ENCODE data around the gene FAM177A1. TPM values are rescaled to one million over a fixed set of nuclear protein-coding genes. Genes with fewer than 3 reads are reported as not detected.

FAM177A1 gene
- total and polyA plus RNA-seq, 4 experiments from 2014 or later = 35.2 to 60.0 (median 44.2) TPM

GRCh38 chr14:35044939-35045797 lies 904 bp upstream of the FAM177A1 start:
- CTCF ChIA-PET (ENCODE audit: partially characterized antibody) = interaction anchor here (1.0 to 2.3 kb wide), 6 partner anchors 64 to 372 kb away, joined by 3 to 7 read pairs (median 5); partner anchors contain the start of gene NFKBIA
- peaks cover 0 to 2% (median 0%) of the 10 kb centered on the region in 8 donors for H3K9me3 Mint-ChIP-seq
- intact Hi-C loops (cut with micrococcal nuclease) = no loop called here
- peak overlapping the region; percentile 50 to 53 for H3K4me3 ChIP-seq (ENCODE audit: low read length in 2 of 2)
- H3K36me3 Mint-ChIP-seq = peaks cover 5 to 22% of the 10 kb centered on the region in 2 donors
- H3K9me3 ChIP-seq (ENCODE audit: control insufficient read depth in 1 of 2, low read length in 2 of 2) = no peaks in the 10 kb centered on the region
- DNase-seq = peak in 1 of 5 donors; percentile 3
- peaks cover 19 to 38% (median 29%) of the 10 kb centered on the region in 4 donors for H3K4me1 Mint-ChIP-seq
- peak overlapping the region; percentile 84 to 100 (median 92) for H3K4me3 Mint-ChIP-seq
- H3K4me1 ChIP-seq (ENCODE audit: insufficient read depth, low read length) = peaks cover 24% of the 10 kb centered on the region
- POLR2A ChIA-PET (ENCODE audit: partially characterized antibody) = interaction anchor here (0.6 to 3.5 kb wide), 20 partner anchors 14 to 781 kb away, joined by 3 to 91 read pairs (median 6); partner anchors contain the start of genes BAZ1A, BRMS1L, NFKBIA and PPP2R3C
- H3K27me3 Mint-ChIP-seq = no peaks in the 10 kb centered on the region
- H3K27ac Mint-ChIP-seq = peak overlapping the region; percentile 95 to 100 (median 99)
- H3K27ac ChIP-seq (ENCODE audit: low read depth, low read length) = peak overlapping the region; percentile 98
- no peaks in the 10 kb centered on the region for H3K27me3 ChIP-seq (ENCODE audit: insufficient read depth, low read length)
- H3K36me3 ChIP-seq (ENCODE audit: insufficient read depth, low read length) = no peaks in the 10 kb centered on the region

DNA sequence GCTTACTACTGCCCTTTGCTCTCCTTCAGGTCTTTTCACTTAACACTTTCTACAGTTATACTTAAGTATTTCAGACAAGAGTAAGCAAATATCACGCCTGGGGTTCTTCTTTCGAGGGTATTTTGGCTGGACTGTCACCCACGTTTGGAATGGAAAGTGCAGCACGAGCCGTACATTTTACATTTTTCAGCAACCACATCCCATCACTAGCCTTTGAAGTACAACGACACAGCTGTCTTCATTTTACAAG lies 349 bp upstream of the FAM177A1 start:
- Mint-ChIP-seq H3K36me3 (peaks cover 5 to 26% of the 10 kb centered on the region in 2 donors), H3K27ac (peak overlapping the region; percentile 95 to 100 (median 99)), H3K27me3 (no peaks in the 10 kb centered on the region), H3K4me3 (peak overlapping the region; percentile 84 to 100 (median 92)), H3K4me1 (peaks cover 19 to 38% (median 30%) of the 10 kb centered on the region in 4 donors), H3K9me3 (peaks cover 0 to 2% (median 0%) of the 10 kb centered on the region in 8 donors)
- peaks cover 24% of the 10 kb centered on the region for H3K4me1 ChIP-seq (ENCODE audit: insufficient read depth, low read length)
- H3K27me3 ChIP-seq (ENCODE audit: insufficient read depth, low read length) = no peaks in the 10 kb centered on the region
- no peaks in the 10 kb centered on the region for H3K9me3 ChIP-seq (ENCODE audit: control insufficient read depth in 1 of 2, low read length in 2 of 2)
- no peak for DNase-seq
- POLR2A ChIA-PET (ENCODE audit: partially characterized antibody) = interaction anchor here (0.6 to 3.5 kb wide), 24 partner anchors 9 to 781 kb away, joined by 3 to 91 read pairs (median 4); partner anchors contain the start of genes BAZ1A, BRMS1L, NFKBIA and PPP2R3C
- intact Hi-C loops (cut with micrococcal nuclease) = loop anchor here (1.0 to 2.0 kb wide), 8 partner anchors 63 to 764 kb away; partner anchors contain the start of genes NFKBIA, PRORP, PSMA6 and RALGAPA1
- CTCF ChIA-PET (ENCODE audit: partially characterized antibody) = interaction anchor here (1.0 to 2.3 kb wide), 6 partner anchors 65 to 373 kb away, joined by 3 to 7 read pairs (median 5); partner anchors contain the start of gene NFKBIA
- no peaks in the 10 kb centered on the region for H3K36me3 ChIP-seq (ENCODE audit: insufficient read depth, low read length)
- H3K27ac ChIP-seq (ENCODE audit: low read depth, low read length) = peak overlapping the region; percentile 98
- H3K4me3 ChIP-seq (ENCODE audit: low read length in 2 of 2) = peak overlapping the region; percentile 50 to 53

- POLR2A ChIA-PET (ENCODE audit: partially characterized antibody) = interaction anchor here (0.7 to 3.5 kb wide), 21 partner anchors 10 to 510 kb away, joined by 3 to 91 read pairs (median 5); partner anchors contain the start of genes BAZ1A, NFKBIA, PPP2R3C and PRORP
- H3K36me3 ChIP-seq (ENCODE audit: insufficient read depth, low read length) = no peaks in the 10 kb centered on the region
- H3K27me3 ChIP-seq (ENCODE audit: insufficient read depth, low read length) = no peaks in the 10 kb centered on the region
- peak overlapping the region; percentile 95 to 100 (median 98) for H3K27ac Mint-ChIP-seq
- H3K27ac ChIP-seq (ENCODE audit: low read depth, low read length) = peak overlapping the region; percentile 98
- H3K4me1 ChIP-seq (ENCODE audit: insufficient read depth, low read length) = peaks cover 24% of the 10 kb centered on the region
- peaks cover 19 to 38% (median 32%) of the 10 kb centered on the region in 4 donors for H3K4me1 Mint-ChIP-seq
- peak overlapping the region; percentile 76 to 92 for H3K4me3 ChIP-seq (ENCODE audit: low read length in 2 of 2)
- H3K9me3 Mint-ChIP-seq = peaks cover 0 to 2% (median 0%) of the 10 kb centered on the region in 8 donors
- H3K27me3 Mint-ChIP-seq = no peaks in the 10 kb centered on the region
- peak overlapping the region; percentile 87 to 98 (median 96) for H3K4me3 Mint-ChIP-seq
- DNase-seq = peak in 3 of 5 donors; percentile 53 to 70 (median 60)
- intact Hi-C loops (cut with micrococcal nuclease) = loop anchor here (1.0 to 2.0 kb wide), 8 partner anchors 65 to 762 kb away; partner anchors contain the start of genes NFKBIA, PRORP, PSMA6 and RALGAPA1
- H3K36me3 Mint-ChIP-seq = peaks cover 9 to 31% of the 10 kb centered on the region in 2 donors
- H3K9me3 ChIP-seq (ENCODE audit: control insufficient read depth in 1 of 2, low read length in 2 of 2) = no peaks in the 10 kb centered on the region
- CTCF ChIA-PET (ENCODE audit: partially characterized antibody) = interaction anchor here (1.0 to 2.3 kb wide), 6 partner anchors 18 to 374 kb away, joined by 3 to 7 read pairs (median 5); partner anchors contain the start of gene NFKBIA
Measured at GRCh38 chr14:35046751-35047536, 872 bp downstream of the FAM177A1 start.

GRCh38 chr14:35047976-35048513 lies 2.0 kb downstream of the FAM177A1 start:
- POLR2A ChIA-PET (ENCODE audit: partially characterized antibody) = interaction anchor here (3.1 to 3.5 kb wide), 3 partner anchors 66 to 355 kb away, joined by 58 to 91 read pairs (median 58); partner anchors contain the start of genes NFKBIA, PPP2R3C, PRORP and SRP54
- H3K4me1 Mint-ChIP-seq = peaks cover 19 to 38% (median 32%) of the 10 kb centered on the region in 4 donors
- Histone ChIP-seq H3K27ac (ENCODE audit: low read depth, low read length) (no peak overlapping the region), H3K4me3 (ENCODE audit: low read length in 2 of 2) (no peak overlapping the region), H3K4me1 (ENCODE audit: insufficient read depth, low read length) (peaks cover 24% of the 10 kb centered on the region), H3K27me3 (ENCODE audit: insufficient read depth, low read length) (no peaks in the 10 kb centered on the region), H3K9me3 (ENCODE audit: control insufficient read depth in 1 of 2, low read length in 2 of 2) (no peaks in the 10 kb centered on the region), H3K36me3 (ENCODE audit: insufficient read depth, low read length) (no peaks in the 10 kb centered on the region)
- H3K36me3 Mint-ChIP-seq = peaks cover 10 to 37% of the 10 kb centered on the region in 2 donors
- H3K4me3 Mint-ChIP-seq = peak overlapping the region; percentile 87 to 98 (median 96)
- H3K27me3 Mint-ChIP-seq = no peaks in the 10 kb centered on the region
- H3K9me3 Mint-ChIP-seq = peaks cover 0 to 2% (median 0%) of the 10 kb centered on the region in 8 donors
- intact Hi-C loops (cut with micrococcal nuclease) = loop anchor here (2.0 kb wide), 2 partner anchors 117 to 419 kb away; no protein-coding TSS in a partner anchor
- DNase-seq = no peak
- peak overlapping the region; percentile 83 to 100 (median 95) for H3K27ac Mint-ChIP-seq
- CTCF ChIA-PET (ENCODE audit: partially characterized antibody) = interaction anchor here (1.0 kb wide), 1 partner anchor 17 kb away, joined by 5 read pairs; no protein-coding TSS in a partner anchor

DNA sequence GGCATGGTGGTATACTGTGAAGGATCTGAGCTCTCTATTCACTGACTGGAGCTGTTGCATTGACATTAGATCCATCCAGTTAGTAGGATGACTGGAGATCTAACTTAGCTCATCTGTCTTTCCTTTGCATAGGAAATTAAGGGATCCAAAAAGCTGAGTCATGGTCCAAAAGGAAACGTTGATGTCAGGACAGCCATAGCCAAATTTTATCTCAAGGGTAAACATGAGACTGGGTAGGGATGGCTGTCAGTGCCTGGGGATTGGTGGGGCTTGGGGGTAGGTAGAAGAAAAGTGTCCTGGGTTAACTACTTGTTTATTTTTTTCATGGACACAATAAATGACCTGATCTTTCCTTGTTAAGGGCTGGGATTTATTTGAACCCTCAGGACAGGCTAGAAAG lies 4.6 kb downstream of the FAM177A1 start:
- peaks cover 0 to 2% (median 0%) of the 10 kb centered on the region in 8 donors for H3K9me3 Mint-ChIP-seq
- intact Hi-C loops (cut with micrococcal nuclease) = no loop called here
- H3K4me3 Mint-ChIP-seq = no peak overlapping the region
- peaks cover 13 to 43% of the 10 kb centered on the region in 2 donors for H3K36me3 Mint-ChIP-seq
- H3K27ac Mint-ChIP-seq = peak overlapping the region in 1 of 7 donors; percentile 55
- Histone ChIP-seq H3K27me3 (ENCODE audit: insufficient read depth, low read length) (no peaks in the 10 kb centered on the region), H3K9me3 (ENCODE audit: control insufficient read depth in 1 of 2, low read length in 2 of 2) (no peaks in the 10 kb centered on the region), H3K4me3 (ENCODE audit: low read length in 2 of 2) (no peak overlapping the region), H3K4me1 (ENCODE audit: insufficient read depth, low read length) (peaks cover 16% of the 10 kb centered on the region), H3K27ac (ENCODE audit: low read depth, low read length) (no peak overlapping the region), H3K36me3 (ENCODE audit: insufficient read depth, low read length) (no peaks in the 10 kb centered on the region)
- POLR2A ChIA-PET (ENCODE audit: partially characterized antibody) = interaction anchor here (0.6 to 1.5 kb wide), 2 partner anchors 71 to 76 kb away, joined by 3 to 6 read pairs; partner anchors contain the start of genes PPP2R3C and PRORP
- peaks cover 11 to 26% (median 23%) of the 10 kb centered on the region in 4 donors for H3K4me1 Mint-ChIP-seq
- H3K27me3 Mint-ChIP-seq = no peaks in the 10 kb centered on the region
- DNase-seq = no peak
- CTCF ChIA-PET (ENCODE audit: partially characterized antibody) = interaction anchor here (1.1 kb wide), 1 partner anchor 69 kb away, joined by 3 read pairs; no protein-coding TSS in a partner anchor

DNA sequence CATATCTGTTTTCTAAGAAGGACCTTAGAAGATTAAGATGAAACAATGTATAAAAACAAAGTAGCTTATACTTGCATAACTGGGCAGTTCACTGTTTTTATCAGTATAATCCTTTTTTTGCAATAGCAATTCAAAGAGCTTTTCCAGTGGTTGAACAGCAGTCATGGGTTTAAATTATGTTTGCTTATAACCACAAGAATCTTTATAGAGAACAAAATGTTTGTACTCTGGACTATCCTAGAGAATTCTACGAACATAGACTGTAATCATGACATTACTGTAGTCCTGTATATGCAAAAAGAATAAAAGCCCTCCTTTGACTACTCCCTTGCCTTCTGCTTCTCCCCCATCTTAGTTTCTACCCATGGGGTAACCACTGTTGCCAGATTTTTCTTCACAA lies 5.7 kb downstream of the FAM177A1 start:
- ChIA-PET POLR2A (ENCODE audit: partially characterized antibody) (no interaction called here), CTCF (ENCODE audit: partially characterized antibody) (interaction anchor here (0.6 kb wide), 1 partner anchor 50 kb away, joined by 3 read pairs; no protein-coding TSS in a partner anchor)
- intact Hi-C loops (cut with micrococcal nuclease) = no loop called here
- H3K9me3 Mint-ChIP-seq = no peaks in the 10 kb centered on the region
- peaks cover 15% of the 10 kb centered on the region for H3K4me1 ChIP-seq (ENCODE audit: insufficient read depth, low read length)
- no peaks in the 10 kb centered on the region for H3K27me3 Mint-ChIP-seq
- H3K4me3 Mint-ChIP-seq = no peak overlapping the region
- no peaks in the 10 kb centered on the region for H3K9me3 ChIP-seq (ENCODE audit: control insufficient read depth in 1 of 2, low read length in 2 of 2)
- H3K4me3 ChIP-seq (ENCODE audit: low read length in 2 of 2) = no peak overlapping the region
- H3K27ac ChIP-seq (ENCODE audit: low read depth, low read length) = no peak overlapping the region
- H3K27me3 ChIP-seq (ENCODE audit: insufficient read depth, low read length) = no peaks in the 10 kb centered on the region
- no peak for DNase-seq
- peaks cover 11 to 26% (median 22%) of the 10 kb centered on the region in 4 donors for H3K4me1 Mint-ChIP-seq
- peaks cover 4% of the 10 kb centered on the region for H3K36me3 ChIP-seq (ENCODE audit: insufficient read depth, low read length)
- peaks cover 17 to 41% of the 10 kb centered on the region in 2 donors for H3K36me3 Mint-ChIP-seq
- H3K27ac Mint-ChIP-seq = peak overlapping the region in 5 of 7 donors; percentile 2 to 62 (median 42)
